ENCODE results near the gene CSRNP2. TPM values are rescaled to one million over a fixed set of nuclear protein-coding genes. Genes with fewer than 3 reads are reported as not detected.

The CSRNP2 gene
- total RNA-seq, 4 donors from 2014 or later = 21.3 to 35.8 (median 28.9) TPM

- DNase-seq = peak; percentile 98
- TF ChIP-seq POLR2A (IDR thresholded peaks at IDR 0.05) (peak; percentile 80 to 98), CTCF (IDR thresholded peaks at IDR 0.05) (peak in 4 of 6 experiments; percentile 6 to 36 (median 25))
- intact Hi-C loops (cut with DNase I) = loop anchor here (5.0 kb wide), 1 partner anchor 104 kb away; no protein-coding TSS in a partner anchor
- no peaks in the 10 kb centered on the region for H3K36me3 ChIP-seq
- H3K4me1 ChIP-seq = peaks cover 14 to 45% of the 10 kb centered on the region in 2 donors
- no peaks in the 10 kb centered on the region for H3K9me3 ChIP-seq
- peak within 1 kb of the TSS; percentile 28 to 82 (median 33) for H3K4me3 ChIP-seq (replicated peaks in 1 of 3)
- H3K27me3 ChIP-seq = no peaks in the 10 kb centered on the region
- WGBS, 2 donors = 0 to 2% methylated on average over 27 to 44 of the region's 74 CpGs
- peak within 1 kb of the TSS; percentile 92 to 99 (median 97) for H3K27ac ChIP-seq
Measured at GRCh38 chr12:51025836-51026638, 57.4 kb downstream of the CSRNP2 start, which contains the start of gene SLC11A2. Gene SLC11A2, minus strand, starts transcription at chr12:51026384. Its CDS starts 15,656 bp downstream, at chr12:51010728.

GRCh38 chr12:51025338-51025835, 58.0 kb downstream of the CSRNP2 start:
- WGBS, 2 donors = 14% methylated on average over 8 to 9 of the region's 9 CpGs
- H3K36me3 ChIP-seq = no peaks in the 10 kb centered on the region
- TF ChIP-seq POLR2A (IDR thresholded peaks at IDR 0.05) (no peak), CTCF (IDR thresholded peaks at IDR 0.05) (no peak)
- H3K27ac ChIP-seq = peak overlapping the region; percentile 92 to 99 (median 97)
- H3K9me3 ChIP-seq = no peaks in the 10 kb centered on the region
- H3K27me3 ChIP-seq = no peaks in the 10 kb centered on the region
- H3K4me3 ChIP-seq (replicated peaks in 1 of 3) = peak overlapping the region; percentile 28 to 82 (median 33)
- no peak for DNase-seq
- H3K4me1 ChIP-seq = peaks cover 20 to 48% of the 10 kb centered on the region in 2 donors
- intact Hi-C loops (cut with DNase I) = loop anchor here (5.0 kb wide), 1 partner anchor 103 kb away; no protein-coding TSS in a partner anchor

GRCh38 chr12:51023625-51024382, 59.6 kb downstream of the CSRNP2 start:
- no peaks in the 10 kb centered on the region for H3K36me3 ChIP-seq
- intact Hi-C loops (cut with DNase I) = no loop called here
- no peaks in the 10 kb centered on the region for H3K27me3 ChIP-seq
- peak in 1 of 2 donors; percentile 52 for DNase-seq
- TF ChIP-seq CTCF (IDR thresholded peaks at IDR 0.05) = no peak
- no peak for TF ChIP-seq POLR2A (IDR thresholded peaks at IDR 0.05)
- peak overlapping the region in 2 of 3 donors; percentile 24 to 82 for H3K4me3 ChIP-seq (replicated peaks in 1 of 3)
- peak overlapping the region; percentile 97 to 99 (median 99) for H3K27ac ChIP-seq
- H3K4me1 ChIP-seq = peaks cover 21 to 48% of the 10 kb centered on the region in 2 donors
- 55 to 58% methylated on average over 4 of the region's 4 CpGs for WGBS, 2 donors
- no peaks in the 10 kb centered on the region for H3K9me3 ChIP-seq

GRCh38 chr12:51021694-51022093, 61.7 kb downstream of the CSRNP2 start:
- 61 to 66% methylated on average over 1 of the region's 1 CpG for WGBS, 2 donors

More at GRCh38 chr12:51021694-51022093, 61.7 kb downstream of the CSRNP2 start:
- H3K27me3 ChIP-seq = no peaks in the 10 kb centered on the region
- intact Hi-C loops (cut with DNase I) = no loop called here
- no peak overlapping the region for H3K4me3 ChIP-seq (replicated peaks in 1 of 3)
- no peak for DNase-seq
- H3K27ac ChIP-seq = peak overlapping the region in 1 of 3 donors; percentile 99
- no peaks in the 10 kb centered on the region for H3K36me3 ChIP-seq
- H3K9me3 ChIP-seq = no peaks in the 10 kb centered on the region
- no peak for TF ChIP-seq CTCF (IDR thresholded peaks at IDR 0.05)
- no peak for TF ChIP-seq POLR2A (IDR thresholded peaks at IDR 0.05)
- peaks cover 21 to 36% of the 10 kb centered on the region in 2 donors for H3K4me1 ChIP-seq

Data from thyroid gland (tissue), 4 donors.